Measurements from ENCODE around the gene CLDND1.

- TF ChIP-seq IRF2 (CRISPR knock-in tag; IDR thresholded peaks at IDR 0.05; ENCODE audit: borderline replicate concordance, low read depth), result no peak
- no peak for TF ChIP-seq TEAD4 (CRISPR knock-in tag; IDR thresholded peaks at IDR 0.05)
- no peak for TF ChIP-seq RELA (CRISPR knock-in tag; IDR thresholded peaks at IDR 0.05; ENCODE audit: borderline replicate concordance)
- TF ChIP-seq CTCF (IDR thresholded peaks at IDR 0.05), result no peak
Observed at GRCh38 chr3:98534168-98534567, 11.5 kb upstream of the CLDND1 start.
